Stimulated activated CD8-positive, alpha-beta memory T cell treated with anti-CD3 and anti-CD28 coated beads, Interleukin-4, amount 100 ng/mL, for 1 hour (primary cell): ENCODE results near the gene ZNF77.
"Not testable (repeated sequence)": the region's sequence is repeated elsewhere in the genome, so short reads cannot be mapped to it uniquely, and the experiment has no call there.

Source experiments
- DNase-seq, 2 donors: peaks; one replicate each; pipeline ENCODE4 v3.0.0-alpha.2; 2020; ENCODE audit warnings: low read depth in 2 of 2, low spot score in 1 of 2

ZNF77 gene

GRCh38 chr19:2944775-2945574 lies at the start of gene ZNF77:
Gene ZNF77 (minus strand): TSS chr19:2944971. CDS start chr19:2944840, 131 bp downstream.
- peak; percentile 97 to 99 for DNase-seq

GRCh38 chr19:2993579-2993978 lies 48.8 kb upstream of the ZNF77 start:
- no peak for DNase-seq

- no peak for DNase-seq
These were observed 48.2 kb upstream of the ZNF77 start for GRCh38 chr19:2992958-2993357.

GRCh38 chr19:2992333-2992732 lies 47.6 kb upstream of the ZNF77 start:
- not testable (repeated sequence) for DNase-seq

GRCh38 chr19:2989236-2989946 lies 44.6 kb upstream of the ZNF77 start:
- no peak for DNase-seq

GRCh38 chr19:2988568-2988967 lies 43.8 kb upstream of the ZNF77 start:
- no peak for DNase-seq

GRCh38 chr19:2987797-2988196 lies 43.0 kb upstream of the ZNF77 start:
- DNase-seq, result no peak

GRCh38 chr19:2986951-2987524 lies 42.3 kb upstream of the ZNF77 start:
- no peak for DNase-seq

- no peak for DNase-seq
These were observed 39.4 kb upstream of the ZNF77 start for GRCh38 chr19:2984215-2984528.

GRCh38 chr19:2983351-2984214 lies 38.8 kb upstream of the ZNF77 start:
- DNase-seq, result no peak

GRCh38 chr19:2982983-2983350 lies 38.2 kb upstream of the ZNF77 start:
- DNase-seq, result no peak

GRCh38 chr19:2982561-2982960 lies 37.8 kb upstream of the ZNF77 start:
- no peak for DNase-seq

GRCh38 chr19:2981898-2982297 lies 37.1 kb upstream of the ZNF77 start:
- DNase-seq, result no peak

- DNase-seq, result no peak
These were observed 34.0 kb upstream of the ZNF77 start for GRCh38 chr19:2978772-2979171.

- DNase-seq, result no peak
These were observed 33.5 kb upstream of the ZNF77 start for GRCh38 chr19:2978166-2978767.

GRCh38 chr19:2977746-2978138 lies 33.0 kb upstream of the ZNF77 start:
- no peak for DNase-seq

- peak; percentile 72 to 88 for DNase-seq
These were observed 32.4 kb upstream of the ZNF77 start, which contains the start of gene TLE6 for GRCh38 chr19:2977001-2977745. Gene TLE6 (plus strand): TSS chr19:2977564. CDS start chr19:2978234, 670 bp downstream.

GRCh38 chr19:2976609-2977000 lies 31.8 kb upstream of the ZNF77 start:
- no peak for DNase-seq

GRCh38 chr19:2974342-2975041 lies 29.7 kb upstream of the ZNF77 start:
- DNase-seq, result no peak

- DNase-seq, result no peak
These were observed 28.5 kb upstream of the ZNF77 start for GRCh38 chr19:2973229-2973628.
